Natural killer cell treated with Interleukin-12 subunit alpha and Interleukin-12 subunit beta and Interleukin-15 and Interleukin-18, amount 100 ng/mL, for 72 hours (primary cell): ENCODE data around the gene SLC44A4. TPM values are rescaled to one million over a fixed set of nuclear protein-coding genes. Genes with fewer than 3 reads are reported as not detected.
A peak's percentile ranks its signal among the peaks of the same experiment; 100 is the strongest.
"Not testable (repeated sequence)": the region's sequence is repeated elsewhere in the genome, so short reads cannot be mapped to it uniquely, and the experiment has no call there.

ENCODE experiments used
- ATAC-seq, 2 donors: fragments of 150-1000 bp; cut with Tn5 transposase in 1 of 2; sonication (Bioruptor Pico), chemical (Tn5 transposase) in 1 of 2; 2 replicates each; pipeline ENCODE4 v1.10.0; 2021
- DNase-seq: peaks from one replicate; pipeline ENCODE4 v3.0.0; 2022; ENCODE audit warnings: low spot score
- H3K27ac Mint-ChIP-seq, 2 donors: 1 replicate in 1 of 2; 2 replicates in 1 of 2; pipeline ENCODE4 v1.8.0; 2022; ENCODE audit warnings: mixed read lengths in 2 of 2, mild to moderate bottlenecking in 1 of 2, moderate library complexity in 1 of 2
- H3K27me3 Mint-ChIP-seq, 2 donors: 1 replicate in 1 of 2; 2 replicates in 1 of 2; pipeline ENCODE4 v1.8.0; 2022; ENCODE audit warnings: mixed read lengths in 2 of 2
- H3K36me3 Mint-ChIP-seq: one replicate; pipeline ENCODE4 v1.8.0; 2022; ENCODE audit warnings: mixed read lengths
- H3K4me1 Mint-ChIP-seq, 2 donors: 1 replicate in 1 of 2; 2 replicates in 1 of 2; pipeline ENCODE4 v1.8.0; 2022; ENCODE audit warnings: low read depth in 2 of 2, mixed read lengths in 2 of 2, mild to moderate bottlenecking in 1 of 2
- H3K4me3 Mint-ChIP-seq: one replicate; pipeline ENCODE4 v1.8.0; 2022; ENCODE audit warnings: mixed read lengths
- H3K9me3 Mint-ChIP-seq: 2 replicates; pipeline ENCODE4 v1.8.0; 2022; ENCODE audit warnings: mixed read lengths
- total RNA-seq, 2 donors: library from RNA; stranded (reverse); gene quantifications; one replicate each; pipeline ENCODE4 v1.2.3, GENCODE V29; 2022

The SLC44A4 gene
- total RNA-seq, 2 donors from 2014 or later = not detected

- Mint-ChIP-seq H3K27me3 (peaks cover 6 to 7% of the 10 kb centered on the region in 2 donors), H3K4me1 (peaks cover 0 to 2% of the 10 kb centered on the region in 2 donors)
Observed at GRCh38 chr6:31869343-31869742, 9.5 kb downstream of the SLC44A4 start.

GRCh38 chr6:31868658-31868971 lies 10.2 kb downstream of the SLC44A4 start:
- not testable (repeated sequence) for DNase-seq, H3K4me1 Mint-ChIP-seq, H3K27ac Mint-ChIP-seq, H3K27me3 Mint-ChIP-seq, H3K9me3 Mint-ChIP-seq, H3K36me3 Mint-ChIP-seq, H3K4me3 Mint-ChIP-seq, ATAC-seq

More at GRCh38 chr6:31869343-31869742, 9.5 kb downstream of the SLC44A4 start:
- Mint-ChIP-seq H3K4me3 (no peak overlapping the region), H3K9me3 (no peaks in the 10 kb centered on the region), H3K36me3 (no peaks in the 10 kb centered on the region), H3K27ac (no peak overlapping the region)
- DNase-seq = no peak
- ATAC-seq = no peak

- no peak for DNase-seq
- Mint-ChIP-seq H3K4me1 (peaks cover 21% of the 10 kb centered on the region in 2 donors), H3K9me3 (no peaks in the 10 kb centered on the region), H3K27me3 (no peaks in the 10 kb centered on the region), H3K4me3 (no peak overlapping the region), H3K36me3 (no peaks in the 10 kb centered on the region), H3K27ac (no peak overlapping the region)
- ATAC-seq = no peak
Observed at GRCh38 chr6:31865205-31866118, 13.3 kb downstream of the SLC44A4 start.

GRCh38 chr6:31864818-31865204 lies 14.0 kb downstream of the SLC44A4 start:
- DNase-seq = no peak

GRCh38 chr6:31864123-31864562 lies 14.7 kb downstream of the SLC44A4 start:
- peak overlapping the region; percentile 99 for H3K4me3 Mint-ChIP-seq
- H3K4me1 Mint-ChIP-seq = peaks cover 21% of the 10 kb centered on the region in 2 donors
- DNase-seq, H3K9me3 Mint-ChIP-seq, ATAC-seq, H3K36me3 Mint-ChIP-seq, H3K27me3 Mint-ChIP-seq: not testable (repeated sequence)
- peak overlapping the region; percentile 82 to 89 for H3K27ac Mint-ChIP-seq

More at GRCh38 chr6:31864818-31865204, 14.0 kb downstream of the SLC44A4 start:
- H3K27ac Mint-ChIP-seq = no peak overlapping the region
- peak overlapping the region; percentile 99 for H3K4me3 Mint-ChIP-seq
- H3K4me1 Mint-ChIP-seq = peaks cover 21% of the 10 kb centered on the region in 2 donors
- ATAC-seq = no peak
- no peaks in the 10 kb centered on the region for H3K9me3 Mint-ChIP-seq
- no peaks in the 10 kb centered on the region for H3K27me3 Mint-ChIP-seq
- no peaks in the 10 kb centered on the region for H3K36me3 Mint-ChIP-seq

GRCh38 chr6:31862344-31863235 lies 16.2 kb downstream of the SLC44A4 start, which contains the start of gene NEU1:
Gene NEU1, minus strand, starts transcription at chr6:31862821. Its CDS starts 45 bp downstream, at chr6:31862776.
- H3K27me3 Mint-ChIP-seq = no peaks in the 10 kb centered on the region
- peak within 1 kb of the TSS; percentile 99 for H3K4me3 Mint-ChIP-seq
- ATAC-seq (peak; percentile 98 to 99), DNase-seq (peak; percentile 100)
- H3K9me3 Mint-ChIP-seq = no peaks in the 10 kb centered on the region
- peaks cover 21% of the 10 kb centered on the region in 2 donors for H3K4me1 Mint-ChIP-seq
- H3K36me3 Mint-ChIP-seq = no peaks in the 10 kb centered on the region
- peak within 1 kb of the TSS; percentile 82 to 89 for H3K27ac Mint-ChIP-seq

- ATAC-seq (no peak), DNase-seq (no peak)
- Mint-ChIP-seq H3K4me3 (peak overlapping the region; percentile 99), H3K27me3 (no peaks in the 10 kb centered on the region), H3K4me1 (peaks cover 21% of the 10 kb centered on the region in 2 donors), H3K36me3 (no peaks in the 10 kb centered on the region), H3K9me3 (no peaks in the 10 kb centered on the region), H3K27ac (peak overlapping the region; percentile 82 to 89)
Observed at GRCh38 chr6:31861919-31862343, 16.9 kb downstream of the SLC44A4 start.

- Mint-ChIP-seq H3K27ac (peak overlapping the region in 1 of 2 donors; percentile 89), H3K4me1 (peaks cover 21% of the 10 kb centered on the region in 2 donors), H3K27me3 (no peaks in the 10 kb centered on the region), H3K36me3 (no peaks in the 10 kb centered on the region), H3K9me3 (no peaks in the 10 kb centered on the region), H3K4me3 (peak overlapping the region; percentile 99)
- ATAC-seq (no peak), DNase-seq (no peak)
Observed at GRCh38 chr6:31861150-31861549, 17.6 kb downstream of the SLC44A4 start.

GRCh38 chr6:31860349-31860748 lies 18.4 kb downstream of the SLC44A4 start:
- peaks cover 21% of the 10 kb centered on the region in 2 donors for H3K4me1 Mint-ChIP-seq
- no peak overlapping the region for H3K27ac Mint-ChIP-seq
- H3K4me3 Mint-ChIP-seq = peak overlapping the region; percentile 5
- H3K9me3 Mint-ChIP-seq = no peaks in the 10 kb centered on the region
- H3K27me3 Mint-ChIP-seq = no peaks in the 10 kb centered on the region
- no peaks in the 10 kb centered on the region for H3K36me3 Mint-ChIP-seq
- DNase-seq (no peak), ATAC-seq (no peak)

GRCh38 chr6:31859923-31860322 lies 18.9 kb downstream of the SLC44A4 start:
- Mint-ChIP-seq H3K27me3 (no peaks in the 10 kb centered on the region), H3K36me3 (no peaks in the 10 kb centered on the region), H3K27ac (no peak overlapping the region), H3K4me3 (peak overlapping the region; percentile 5), H3K4me1 (peaks cover 21% of the 10 kb centered on the region in 2 donors), H3K9me3 (no peaks in the 10 kb centered on the region)
- DNase-seq (no peak), ATAC-seq (no peak)

GRCh38 chr6:31858707-31859106 lies 20.1 kb downstream of the SLC44A4 start:
- Mint-ChIP-seq H3K9me3 (no peaks in the 10 kb centered on the region), H3K4me1 (peaks cover 14 to 18% of the 10 kb centered on the region in 2 donors), H3K27ac (no peak overlapping the region), H3K4me3 (no peak overlapping the region), H3K36me3 (no peaks in the 10 kb centered on the region), H3K27me3 (no peaks in the 10 kb centered on the region)
- DNase-seq (no peak), ATAC-seq (no peak)

GRCh38 chr6:31857774-31858173 lies 21.0 kb downstream of the SLC44A4 start:
- ATAC-seq, H3K4me3 Mint-ChIP-seq, H3K27ac Mint-ChIP-seq, H3K27me3 Mint-ChIP-seq, DNase-seq, H3K9me3 Mint-ChIP-seq, H3K36me3 Mint-ChIP-seq: not testable (repeated sequence)
- peaks cover 11 to 13% of the 10 kb centered on the region in 2 donors for H3K4me1 Mint-ChIP-seq

GRCh38 chr6:31851980-31852718 lies 26.6 kb downstream of the SLC44A4 start:
- H3K4me1 Mint-ChIP-seq, H3K4me3 Mint-ChIP-seq, DNase-seq, H3K27me3 Mint-ChIP-seq, H3K36me3 Mint-ChIP-seq, H3K9me3 Mint-ChIP-seq, H3K27ac Mint-ChIP-seq, ATAC-seq: not testable (repeated sequence)
